ENCODE data around the gene CAPN5. TPM values are rescaled to one million over a fixed set of nuclear protein-coding genes. Genes with fewer than 3 reads are reported as not detected.

Gene CAPN5
- total and polyA plus RNA-seq, 10 donors = 0.80 to 9.2 (median 4.6) TPM

DNA sequence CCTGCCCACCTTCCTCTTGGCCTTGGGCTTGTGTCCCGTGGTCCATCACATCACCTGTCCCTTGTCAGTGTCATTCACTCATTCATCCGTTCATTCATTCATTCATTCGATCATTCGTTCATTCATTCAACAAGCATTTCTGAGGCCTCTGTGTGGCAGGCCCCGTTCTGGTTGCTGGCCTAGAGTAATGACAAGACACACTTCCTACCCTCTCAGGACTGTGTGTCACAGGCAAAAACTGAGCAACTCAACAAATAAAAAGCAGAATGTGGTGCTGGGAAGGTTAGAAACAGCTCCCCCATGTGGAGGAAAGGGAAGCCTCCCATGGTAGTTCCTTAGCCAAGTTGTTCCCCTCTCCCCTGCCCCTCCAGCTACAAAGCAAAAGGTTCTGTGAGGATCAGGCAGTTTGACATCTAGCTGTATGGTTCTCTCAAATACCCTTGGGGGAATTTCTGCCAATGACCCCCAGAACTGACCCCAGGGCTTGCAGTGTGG lies 34.3 kb downstream of the CAPN5 start:
- H3K27me3 ChIP-seq (replicated peaks in 1 of 7) = no peaks in the 10 kb centered on the region
- DNase-seq = no peak
- WGBS, 5 donors = 86 to 92% (median 87%) methylated on average over 5 of the region's 5 CpGs
- H3K4me3 ChIP-seq = no peak overlapping the region
- TF ChIP-seq, protein P1, sequence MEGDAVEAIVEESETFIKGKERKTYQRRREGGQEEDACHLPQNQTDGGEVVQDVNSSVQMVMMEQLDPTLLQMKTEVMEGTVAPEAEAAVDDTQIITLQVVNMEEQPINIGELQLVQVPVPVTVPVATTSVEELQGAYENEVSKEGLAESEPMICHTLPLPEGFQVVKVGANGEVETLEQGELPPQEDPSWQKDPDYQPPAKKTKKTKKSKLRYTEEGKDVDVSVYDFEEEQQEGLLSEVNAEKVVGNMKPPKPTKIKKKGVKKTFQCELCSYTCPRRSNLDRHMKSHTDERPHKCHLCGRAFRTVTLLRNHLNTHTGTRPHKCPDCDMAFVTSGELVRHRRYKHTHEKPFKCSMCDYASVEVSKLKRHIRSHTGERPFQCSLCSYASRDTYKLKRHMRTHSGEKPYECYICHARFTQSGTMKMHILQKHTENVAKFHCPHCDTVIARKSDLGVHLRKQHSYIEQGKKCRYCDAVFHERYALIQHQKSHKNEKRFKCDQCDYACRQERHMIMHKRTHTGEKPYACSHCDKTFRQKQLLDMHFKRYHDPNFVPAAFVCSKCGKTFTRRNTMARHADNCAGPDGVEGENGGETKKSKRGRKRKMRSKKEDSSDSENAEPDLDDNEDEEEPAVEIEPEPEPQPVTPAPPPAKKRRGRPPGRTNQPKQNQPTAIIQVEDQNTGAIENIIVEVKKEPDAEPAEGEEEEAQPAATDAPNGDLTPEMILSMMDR (IDR thresholded peaks at IDR 0.05 in 8 of 11, conservative IDR thresholded peaks at IDR 0.05 in 3 of 11) = peak in 3 of 11 experiments; percentile 11 to 28 (median 20)
- TF ChIP-seq POLR2AphosphoS5 (IDR thresholded peaks at IDR 0.05) = no peak
- no peaks in the 10 kb centered on the region for H3K4me1 ChIP-seq
- intact Hi-C loops (cut with DNase I; ENCODE audit: low total_unique reads) = no loop called here
- H3K36me3 ChIP-seq = peaks cover 0 to 8% (median 0%) of the 10 kb centered on the region in 6 donors
- no peaks in the 10 kb centered on the region for H3K9me3 ChIP-seq
- H3K27ac ChIP-seq = no peak overlapping the region

DNA sequence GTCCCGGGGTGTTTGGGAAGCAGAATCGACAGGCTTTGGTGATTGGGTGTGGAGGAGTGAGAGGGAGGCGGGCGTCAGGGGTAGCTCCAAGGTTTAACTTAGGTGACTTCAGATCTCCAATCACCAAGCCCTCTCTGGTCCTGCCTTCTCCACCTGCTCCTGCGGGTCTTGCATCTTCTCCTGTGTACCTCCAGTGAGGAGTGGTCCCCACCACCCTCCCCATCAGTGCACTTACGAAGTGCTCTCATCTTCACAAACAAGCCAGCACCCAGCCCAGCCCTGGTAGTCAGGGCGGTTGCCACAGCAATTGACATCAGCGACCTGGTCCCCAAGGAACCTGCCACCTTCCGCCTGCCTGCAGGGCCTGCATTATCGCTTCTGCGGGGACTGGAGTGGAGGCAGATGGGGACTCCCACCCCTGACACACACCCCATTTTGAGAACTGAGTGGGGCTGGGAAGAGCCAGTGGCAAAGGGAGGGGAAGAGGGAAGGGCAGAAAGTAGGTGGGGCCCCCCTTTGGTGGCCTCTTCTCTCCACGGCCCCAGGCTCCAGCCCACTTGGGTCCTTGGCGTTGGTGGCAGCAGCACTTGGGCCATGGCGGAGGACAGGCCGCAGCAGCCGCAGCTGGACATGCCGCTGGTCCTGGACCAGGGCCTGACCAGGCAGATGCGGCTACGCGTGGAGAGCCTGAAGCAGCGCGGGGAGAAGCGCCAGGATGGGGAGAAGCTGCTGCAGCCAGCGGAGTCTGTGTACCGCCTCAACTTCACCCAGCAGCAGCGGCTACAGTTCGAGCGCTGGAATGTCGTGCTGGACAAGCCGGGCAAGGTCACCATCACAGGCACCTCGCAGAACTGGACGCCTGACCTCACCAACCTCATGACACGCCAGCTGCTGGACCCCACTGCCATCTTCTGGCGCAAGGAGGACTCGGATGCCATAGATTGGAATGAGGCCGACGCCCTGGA lies 35.8 kb downstream of the CAPN5 start, which contains the start of gene OMP:
Gene OMP (plus strand): TSS at position 595 of the 965 bp plus-strand sequence. CDS start 0 bp downstream, at position 595.
- Histone ChIP-seq H3K4me3 (no peak within 1 kb of the TSS), H3K27ac (no peak within 1 kb of the TSS), H3K9me3 (no peaks in the 10 kb centered on the region), H3K27me3 (replicated peaks in 1 of 7) (no peaks in the 10 kb centered on the region), H3K4me1 (peaks cover 0 to 5% (median 0%) of the 10 kb centered on the region in 6 donors), H3K36me3 (peaks cover 0 to 8% (median 0%) of the 10 kb centered on the region in 6 donors)
- TF ChIP-seq POLR2AphosphoS5 (IDR thresholded peaks at IDR 0.05) (no peak), POLR2A (IDR thresholded peaks at IDR 0.05) (no peak)
- TF ChIP-seq, protein P1 (IDR thresholded peaks at IDR 0.05 in 8 of 11, conservative IDR thresholded peaks at IDR 0.05 in 3 of 11) = no peak
- intact Hi-C loops (cut with DNase I; ENCODE audit: low total_unique reads) = no loop called here
- WGBS, 5 donors = 88 to 93% (median 91%) methylated on average over 28 to 37 of the region's 37 CpGs
- DNase-seq = peak; percentile 68

DNA sequence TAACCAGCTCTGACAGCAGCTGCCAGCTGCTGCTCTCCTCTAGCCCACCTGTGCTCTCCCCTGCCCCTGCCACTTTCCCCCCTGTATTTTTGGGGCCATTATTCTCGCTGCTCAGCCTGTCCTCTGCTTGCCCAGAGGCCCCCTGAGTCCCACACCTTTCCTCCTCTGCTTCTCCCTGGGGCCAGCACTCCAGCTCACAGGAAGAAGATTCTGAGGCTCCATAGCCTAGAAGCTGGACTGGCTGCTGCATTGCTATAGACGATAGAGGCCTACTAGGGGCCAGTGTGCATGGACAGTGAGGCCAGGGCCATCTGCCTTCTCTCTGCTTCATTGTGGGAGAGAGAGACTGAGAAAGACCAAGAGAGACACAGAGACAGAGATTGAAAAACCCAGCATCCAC lies 36.5 kb downstream of the CAPN5 start:
- Histone ChIP-seq H3K36me3 (peaks cover 0 to 8% (median 0%) of the 10 kb centered on the region in 6 donors), H3K27me3 (replicated peaks in 1 of 7) (no peaks in the 10 kb centered on the region), H3K4me3 (no peak overlapping the region), H3K9me3 (no peaks in the 10 kb centered on the region), H3K4me1 (peaks cover 0 to 12% (median 0%) of the 10 kb centered on the region in 6 donors), H3K27ac (no peak overlapping the region)
- 45 to 82% (median 78%) methylated on average over 2 of the region's 2 CpGs for WGBS, 5 donors
- DNase-seq = peak; percentile 12
- intact Hi-C loops (cut with DNase I; ENCODE audit: low total_unique reads) = no loop called here
- TF ChIP-seq POLR2A (IDR thresholded peaks at IDR 0.05) (no peak), POLR2AphosphoS5 (IDR thresholded peaks at IDR 0.05) (no peak)
- TF ChIP-seq, protein P1 (IDR thresholded peaks at IDR 0.05 in 8 of 11, conservative IDR thresholded peaks at IDR 0.05 in 3 of 11) = no peak

DNA sequence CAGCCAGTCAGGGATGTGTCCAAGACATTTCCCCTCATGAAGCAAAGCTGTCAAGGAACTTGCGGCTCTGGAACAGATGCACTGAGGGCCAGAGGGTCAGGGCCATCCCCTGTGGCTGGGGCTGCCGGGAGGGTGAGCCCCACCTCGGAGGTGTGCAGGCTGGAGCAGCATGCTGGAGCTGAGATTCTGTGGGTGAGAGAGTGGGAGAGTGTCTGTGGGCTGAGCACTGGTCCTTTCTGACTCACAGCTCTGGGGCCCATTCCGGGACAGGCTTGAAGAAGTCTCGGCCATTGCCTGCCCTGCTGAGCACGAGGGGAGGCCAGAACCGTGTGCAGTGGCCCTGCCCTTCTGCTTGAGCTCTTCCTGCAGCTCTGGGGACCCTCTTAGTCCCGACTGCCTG lies 38.0 kb downstream of the CAPN5 start:
- intact Hi-C loops (cut with DNase I; ENCODE audit: low total_unique reads) = no loop called here
- TF ChIP-seq POLR2AphosphoS5 (IDR thresholded peaks at IDR 0.05) = no peak
- TF ChIP-seq, protein P1 (IDR thresholded peaks at IDR 0.05 in 8 of 11, conservative IDR thresholded peaks at IDR 0.05 in 3 of 11) = no peak
- no peak for TF ChIP-seq POLR2A (IDR thresholded peaks at IDR 0.05)
- Histone ChIP-seq H3K27me3 (replicated peaks in 1 of 7) (no peaks in the 10 kb centered on the region), H3K27ac (no peak overlapping the region), H3K9me3 (no peaks in the 10 kb centered on the region), H3K4me1 (peaks cover 0 to 12% (median 0%) of the 10 kb centered on the region in 6 donors), H3K4me3 (no peak overlapping the region), H3K36me3 (peaks cover 0 to 8% (median 0%) of the 10 kb centered on the region in 6 donors)
- WGBS, 5 donors = 80 to 94% (median 86%) methylated on average over 3 to 8 of the region's 8 CpGs
- DNase-seq = no peak
